ENCODE results near the gene GCNT2.

GCNT2 gene

GRCh38 chr6:10485406-10485805 is 35.7 kb upstream of the GCNT2 start:
- TF ChIP-seq, protein P1, sequence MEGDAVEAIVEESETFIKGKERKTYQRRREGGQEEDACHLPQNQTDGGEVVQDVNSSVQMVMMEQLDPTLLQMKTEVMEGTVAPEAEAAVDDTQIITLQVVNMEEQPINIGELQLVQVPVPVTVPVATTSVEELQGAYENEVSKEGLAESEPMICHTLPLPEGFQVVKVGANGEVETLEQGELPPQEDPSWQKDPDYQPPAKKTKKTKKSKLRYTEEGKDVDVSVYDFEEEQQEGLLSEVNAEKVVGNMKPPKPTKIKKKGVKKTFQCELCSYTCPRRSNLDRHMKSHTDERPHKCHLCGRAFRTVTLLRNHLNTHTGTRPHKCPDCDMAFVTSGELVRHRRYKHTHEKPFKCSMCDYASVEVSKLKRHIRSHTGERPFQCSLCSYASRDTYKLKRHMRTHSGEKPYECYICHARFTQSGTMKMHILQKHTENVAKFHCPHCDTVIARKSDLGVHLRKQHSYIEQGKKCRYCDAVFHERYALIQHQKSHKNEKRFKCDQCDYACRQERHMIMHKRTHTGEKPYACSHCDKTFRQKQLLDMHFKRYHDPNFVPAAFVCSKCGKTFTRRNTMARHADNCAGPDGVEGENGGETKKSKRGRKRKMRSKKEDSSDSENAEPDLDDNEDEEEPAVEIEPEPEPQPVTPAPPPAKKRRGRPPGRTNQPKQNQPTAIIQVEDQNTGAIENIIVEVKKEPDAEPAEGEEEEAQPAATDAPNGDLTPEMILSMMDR (IDR thresholded peaks at IDR 0.05): no peak

GRCh38 chr6:10486215-10486614 is 34.9 kb upstream of the GCNT2 start:
- TF ChIP-seq, protein P1 (IDR thresholded peaks at IDR 0.05): no peak

DNA sequence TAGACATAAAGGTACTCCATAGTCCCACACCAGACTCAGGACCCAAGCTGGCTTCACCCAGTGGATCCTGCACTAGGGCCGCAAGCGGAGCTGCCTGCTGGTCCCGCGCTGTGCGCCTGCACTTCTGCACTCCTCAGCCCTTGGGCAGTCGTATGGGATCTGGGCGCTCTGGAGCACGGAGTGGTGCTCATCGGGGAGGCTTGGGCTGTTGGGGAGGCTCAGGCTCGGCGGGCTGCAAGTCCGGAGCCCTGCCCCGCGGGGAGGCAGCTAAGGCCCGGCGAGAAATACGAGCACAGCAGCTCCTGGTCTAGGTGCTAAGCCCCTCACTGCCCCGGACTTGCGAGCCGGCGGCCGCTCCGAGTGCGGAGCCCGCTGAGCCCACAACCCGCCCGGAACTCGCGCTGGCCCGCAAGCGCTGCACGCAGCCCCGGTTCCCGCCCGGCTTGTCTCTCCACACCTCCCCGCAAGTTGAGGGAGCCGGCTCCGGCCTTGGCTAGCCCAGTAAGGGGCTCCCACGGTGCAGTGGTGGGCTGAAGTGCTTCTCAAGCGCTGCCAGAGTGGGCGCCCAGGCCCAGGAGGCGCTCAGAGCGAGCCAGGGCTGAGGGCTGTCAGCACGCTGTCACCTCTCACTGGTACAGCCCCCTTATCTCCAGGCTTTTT is 33.4 kb upstream of the GCNT2 start:
- TF ChIP-seq, protein P1 (IDR thresholded peaks at IDR 0.05): no peak

- TF ChIP-seq, protein P1 (IDR thresholded peaks at IDR 0.05): no peak
Measured at GRCh38 chr6:10491463-10491862, 29.7 kb upstream of the GCNT2 start.

- TF ChIP-seq, protein P1 (IDR thresholded peaks at IDR 0.05): no peak
Measured at GRCh38 chr6:10495029-10495428, 26.1 kb upstream of the GCNT2 start.

DNA sequence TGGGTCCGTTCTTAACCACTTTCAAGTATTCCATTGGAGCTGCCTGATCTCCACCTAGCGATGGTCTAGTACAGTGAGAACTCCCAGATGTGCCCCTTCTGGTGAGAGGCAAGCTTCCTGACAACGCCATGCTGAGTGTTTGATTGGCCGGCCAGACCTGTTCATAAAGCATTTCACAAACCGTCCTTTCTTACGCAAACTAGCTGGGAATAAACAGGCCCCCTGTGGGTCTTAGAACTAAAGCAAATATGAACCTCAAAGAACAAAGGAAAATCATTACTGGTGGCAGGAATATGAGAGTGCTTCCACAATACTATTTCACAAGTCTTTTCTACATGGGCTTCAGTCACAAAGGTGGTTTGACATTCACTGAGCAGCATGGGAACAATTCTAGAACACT is 15.6 kb upstream of the GCNT2 start:
- TF ChIP-seq, protein P1 (IDR thresholded peaks at IDR 0.05): no peak

DNA sequence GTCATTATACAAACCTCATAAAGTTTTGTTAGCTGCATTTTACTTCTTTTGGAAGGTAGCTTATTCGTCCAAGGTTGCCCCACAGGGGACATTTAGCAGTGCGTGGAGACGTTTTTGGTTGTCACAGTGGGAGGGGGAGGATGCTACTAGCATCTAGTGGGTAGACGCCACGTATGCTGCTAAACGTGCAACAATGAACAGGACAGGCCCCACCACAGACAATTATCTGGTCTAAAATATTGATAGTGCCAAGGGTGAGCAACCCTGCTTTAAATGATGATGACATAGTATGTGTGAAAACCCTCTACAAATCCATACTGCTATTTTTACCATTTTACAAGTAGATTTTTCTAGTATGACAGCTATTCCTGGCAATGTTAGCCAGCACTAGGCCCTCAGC is 13.9 kb upstream of the GCNT2 start:
- TF ChIP-seq, protein P1 (IDR thresholded peaks at IDR 0.05): no peak

- TF ChIP-seq, protein P1 (IDR thresholded peaks at IDR 0.05): no peak
Measured at GRCh38 chr6:10507715-10508114, 13.4 kb upstream of the GCNT2 start.
